Neural progenitor cell (in vitro differentiated cells): ENCODE measurements around the gene MBP. TPM values are rescaled to one million over a fixed set of nuclear protein-coding genes. Genes with fewer than 3 reads are reported as not detected.

Experiments used
- DNase-seq: peaks from one replicate; pipeline ENCODE4 v3.0.0-alpha.2; 2016; ENCODE audit warnings: low spot score
- H2AFZ ChIP-seq: fragments of 200-600 bp; sonication (generic); replicated peaks from 2 replicates; pipeline ENCODE4 v1.6.1; 2016; ENCODE audit warnings: antibody characterized with exemption
- H3F3A ChIP-seq: fragments of 200-600 bp; sonication (generic); 2 replicates; pipeline ENCODE4 v1.6.1; 2016; ENCODE audit warnings: antibody characterized with exemption, low read depth
- H3K27ac ChIP-seq: fragments of 200-600 bp; sonication (generic); 2 replicates; pipeline ENCODE4 v1.5.1; 2016; ENCODE audit warnings: mild to moderate bottlenecking
- H3K27me3 ChIP-seq: fragments of 200-600 bp; sonication (generic); 2 replicates; pipeline ENCODE4 v1.6.1; 2016; ENCODE audit warnings: mild to moderate bottlenecking, moderate library complexity
- H3K36me3 ChIP-seq: fragments of 200-600 bp; sonication (generic); 2 replicates; pipeline ENCODE4 v1.5.1; 2016
- H3K4me1 ChIP-seq: fragments of 200-600 bp; sonication (generic); 2 replicates; pipeline ENCODE4 v1.6.1; 2016; ENCODE audit warnings: mixed run types
- H3K4me2 ChIP-seq: fragments of 200-600 bp; sonication (generic); 2 replicates; pipeline ENCODE4 v1.6.1; 2016
- H3K4me3 ChIP-seq: fragments of 200-600 bp; sonication (generic); 2 replicates; pipeline ENCODE4 v1.5.1; 2016
- H3K79me2 ChIP-seq: fragments of 200-600 bp; sonication (generic); 2 replicates; pipeline ENCODE4 v1.6.1; 2016; ENCODE audit warnings: low read depth
- H3K9ac ChIP-seq: fragments of 200-600 bp; sonication (generic); 2 replicates; pipeline ENCODE4 v1.6.1; 2016
- H3K9me3 ChIP-seq: fragments of 200-600 bp; sonication (generic); 2 replicates; pipeline ENCODE4 v1.5.1; 2016; ENCODE audit warnings: low read depth
- H4K20me1 ChIP-seq: fragments of 200-600 bp; sonication (generic); 2 replicates; pipeline ENCODE4 v1.6.1; 2016; ENCODE audit warnings: low read depth
- H3K27ac Mint-ChIP-seq: 3 replicates; pipeline ENCODE4 v1.8.0; 2021; ENCODE audit warnings: mixed read lengths
- H3K27me3 Mint-ChIP-seq: 2 replicates; pipeline ENCODE4 v1.8.0; 2022; ENCODE audit warnings: low read depth, mild to moderate bottlenecking, inconsistent platforms, moderate library complexity, mixed read lengths; ENCODE audit not compliant: insufficient read depth
- H3K36me3 Mint-ChIP-seq: 3 replicates; pipeline ENCODE4 v1.8.0; 2021; ENCODE audit warnings: mixed read lengths
- H3K4me1 Mint-ChIP-seq: 3 replicates; pipeline ENCODE4 v1.8.0; 2021; ENCODE audit warnings: mixed read lengths
- H3K4me3 Mint-ChIP-seq: 3 replicates; pipeline ENCODE4 v1.8.0; 2021; ENCODE audit warnings: mild to moderate bottlenecking, moderate library complexity, mixed read lengths
- H3K9me3 Mint-ChIP-seq: 3 replicates; pipeline ENCODE4 v1.8.0; 2020; ENCODE audit warnings: mixed read lengths
- CTCF ChIP-seq: fragments of 200-600 bp; sonication (generic); IDR thresholded peaks from 2 replicates; pipeline ENCODE4 v1.5.1; 2017; ENCODE audit warnings: antibody characterized with exemption, mild to moderate bottlenecking
- EZH2 ChIP-seq: fragments of 200-600 bp; sonication (generic); IDR thresholded peaks from 2 replicates; pipeline ENCODE4 v1.6.1; 2017; ENCODE audit warnings: antibody characterized with exemption, mild to moderate bottlenecking, moderate library complexity
- EZH2phosphoT487 ChIP-seq: fragments of 200-600 bp; sonication (generic); IDR thresholded peaks from 2 replicates; pipeline ENCODE4 v1.6.1; 2017; ENCODE audit warnings: antibody characterized with exemption
- total RNA-seq: library from RNA; depleted of rRNA; stranded (reverse); fragments of >200 nt; gene quantifications from 2 replicates; pipeline ENCODE4 v1.2.3, GENCODE V29; 2015; ENCODE audit warnings: low replicate concordance

MBP gene
- total RNA-seq, 1 donor from 2014 or later, result 0.64 TPM

GRCh38 chr18:76956648-76957047 lies 175.9 kb downstream of the MBP start:
- Histone ChIP-seq H4K20me1 (no peaks in the 10 kb centered on the region), H3K4me1 (no peaks in the 10 kb centered on the region), H3K27me3 (no peaks in the 10 kb centered on the region), H3K9ac (no peak overlapping the region), H3K36me3 (peaks cover under 1% of the 10 kb centered on the region), H3K27ac (no peak overlapping the region), H3F3A (no peaks in the 10 kb centered on the region), H3K79me2 (no peaks in the 10 kb centered on the region), H3K9me3 (no peaks in the 10 kb centered on the region), H3K4me2 (no peak overlapping the region), H2AFZ (no peak overlapping the region), H3K4me3 (no peak overlapping the region)
- Mint-ChIP-seq H3K9me3 (peaks cover 4% of the 10 kb centered on the region), H3K36me3 (peaks cover 38% of the 10 kb centered on the region), H3K4me1 (peaks cover 17% of the 10 kb centered on the region), H3K27ac (no peak overlapping the region), H3K27me3 (no peaks in the 10 kb centered on the region), H3K4me3 (no peak overlapping the region)
- TF ChIP-seq EZH2, result no peak
- no peak for TF ChIP-seq EZH2phosphoT487
- TF ChIP-seq CTCF, result no peak
- no peak for DNase-seq

- TF ChIP-seq EZH2phosphoT487 (no peak), EZH2 (no peak), CTCF (no peak)
- H2AFZ ChIP-seq, result no peak overlapping the region
- H3K4me3 Mint-ChIP-seq, result no peak overlapping the region
- H3K9me3 ChIP-seq, result no peaks in the 10 kb centered on the region
- no peaks in the 10 kb centered on the region for H3K27me3 Mint-ChIP-seq
- H3K9ac ChIP-seq, result no peak overlapping the region
- no peak for DNase-seq
- no peaks in the 10 kb centered on the region for H3K4me1 ChIP-seq
- H3K9me3 Mint-ChIP-seq, result no peaks in the 10 kb centered on the region
- H3K36me3 Mint-ChIP-seq, result peaks cover 38% of the 10 kb centered on the region
- no peaks in the 10 kb centered on the region for H3K79me2 ChIP-seq
- H4K20me1 ChIP-seq, result no peaks in the 10 kb centered on the region
- H3K4me1 Mint-ChIP-seq, result peaks cover 17% of the 10 kb centered on the region
- H3K4me2 ChIP-seq, result no peak overlapping the region
- H3K27me3 ChIP-seq, result no peaks in the 10 kb centered on the region
- H3K27ac ChIP-seq, result no peak overlapping the region
- H3F3A ChIP-seq, result no peaks in the 10 kb centered on the region
- H3K36me3 ChIP-seq, result no peaks in the 10 kb centered on the region
- H3K27ac Mint-ChIP-seq, result no peak overlapping the region
- no peak overlapping the region for H3K4me3 ChIP-seq
Observed at GRCh38 chr18:76955524-76956170, 176.9 kb downstream of the MBP start.

- Mint-ChIP-seq H3K4me3 (no peak overlapping the region), H3K27me3 (no peaks in the 10 kb centered on the region), H3K9me3 (no peaks in the 10 kb centered on the region), H3K27ac (peak overlapping the region; percentile 19), H3K36me3 (peaks cover 40% of the 10 kb centered on the region), H3K4me1 (peaks cover 17% of the 10 kb centered on the region)
- Histone ChIP-seq H3F3A (no peaks in the 10 kb centered on the region), H3K9ac (no peak overlapping the region), H3K9me3 (no peaks in the 10 kb centered on the region), H3K4me2 (no peak overlapping the region), H2AFZ (no peak overlapping the region), H3K4me1 (no peaks in the 10 kb centered on the region), H3K4me3 (no peak overlapping the region), H4K20me1 (no peaks in the 10 kb centered on the region), H3K27me3 (no peaks in the 10 kb centered on the region), H3K36me3 (no peaks in the 10 kb centered on the region), H3K79me2 (no peaks in the 10 kb centered on the region), H3K27ac (no peak overlapping the region)
- DNase-seq, result no peak
- TF ChIP-seq CTCF (no peak), EZH2phosphoT487 (no peak), EZH2 (no peak)
Observed at GRCh38 chr18:76953583-76954233, 178.9 kb downstream of the MBP start.
